GM12878 (cell line): ENCODE measurements around the gene LMOD1. TPM values are rescaled to one million over a fixed set of nuclear protein-coding genes. Genes with fewer than 3 reads are reported as not detected.

Experiments used
- ATF7 ChIP-seq: fragments of 450-650 bp; IDR thresholded peaks from 2 replicates; pipeline ENCODE4 v1.6.1; 2016; ENCODE audit warnings: low read depth, mild to moderate bottlenecking
- BHLHE40 ChIP-seq, 2 experiments: fragments of 450-650 bp in 1 of 2; IDR thresholded peaks; 2 replicates each; pipeline ENCODE4 v1.6.1; 2011 to 2017; ENCODE audit warnings: low read depth in 2 of 2, borderline replicate concordance in 1 of 2, improper control_type of control experiment in 1 of 2, low read length in 1 of 2, mild to moderate bottlenecking in 1 of 2
- CREB1 ChIP-seq: IDR thresholded peaks from 2 replicates; pipeline ENCODE4 v1.6.1; 2012; ENCODE audit warnings: low read depth, mild to moderate bottlenecking, inconsistent platforms
- EGR1 ChIP-seq, 2 experiments: IDR thresholded peaks; 1 replicate in 1 of 2; 2 replicates in 1 of 2; pipeline ENCODE4 v1.6.1; 2011 to 2012; ENCODE audit warnings: low read depth in 2 of 2, low read length in 2 of 2, borderline replicate concordance in 1 of 2, mild to moderate bottlenecking in 1 of 2, moderate library complexity in 1 of 2
- ESRRA ChIP-seq: IDR thresholded peaks from 2 replicates; pipeline ENCODE4 v1.6.1; 2012; ENCODE audit warnings: mild to moderate bottlenecking, low read length, improper control_type of control experiment
- HDGF ChIP-seq: fragments of 450-650 bp; IDR thresholded peaks from 2 replicates; pipeline ENCODE4 v1.6.1; 2016; ENCODE audit warnings: antibody characterized with exemption
- IKZF2 ChIP-seq, 2 experiments: fragments of 450-650 bp; IDR thresholded peaks; 2 replicates each; pipeline ENCODE4 v1.6.1; 2017; ENCODE audit warnings: mild to moderate bottlenecking in 2 of 2, moderate library complexity in 2 of 2
- IRF4 ChIP-seq: IDR thresholded peaks from 2 replicates; pipeline ENCODE4 v1.6.1; 2011; ENCODE audit warnings: low read depth, low read length
- JUND ChIP-seq: IDR thresholded peaks from 2 replicates; pipeline ENCODE4 v1.6.1; 2012; ENCODE audit warnings: low read depth, mild to moderate bottlenecking, low read length, improper control_type of control experiment, moderate library complexity
- MEF2B ChIP-seq: fragments of 450-650 bp; IDR thresholded peaks from 2 replicates; pipeline ENCODE4 v1.6.1; 2018; ENCODE audit warnings: mild to moderate bottlenecking, moderate library complexity; ENCODE audit not compliant: partially characterized antibody, poor library complexity, severe bottlenecking
- MTA2 ChIP-seq: fragments of 450-650 bp; IDR thresholded peaks from 2 replicates; pipeline ENCODE4 v1.6.1; 2016; ENCODE audit warnings: low read depth, mild to moderate bottlenecking, moderate library complexity
- MTA3 ChIP-seq: IDR thresholded peaks from 2 replicates; pipeline ENCODE4 v1.6.1; 2012; ENCODE audit warnings: low read length, inconsistent platforms, borderline replicate concordance
- MYC ChIP-seq: IDR thresholded peaks from 2 replicates; pipeline ENCODE4 v1.6.1; 2011; ENCODE audit warnings: mild to moderate bottlenecking, low read length, moderate library complexity, inconsistent platforms; ENCODE audit not compliant: insufficient read depth, insufficient replicate concordance, insufficient read length, severe bottlenecking
- NBN ChIP-seq: fragments of 450-650 bp; IDR thresholded peaks from 2 replicates; pipeline ENCODE4 v1.6.1; 2016
- NFIC ChIP-seq: IDR thresholded peaks from 2 replicates; pipeline ENCODE4 v1.6.1; 2012; ENCODE audit warnings: low read depth, mild to moderate bottlenecking, inconsistent platforms, low read length, moderate library complexity
- NR2C1 ChIP-seq: fragments of 450-650 bp; IDR thresholded peaks from 2 replicates; pipeline ENCODE4 v1.6.1; 2017; ENCODE audit warnings: antibody characterized with exemption, mild to moderate bottlenecking, moderate library complexity
- POLR2AphosphoS5 ChIP-seq: IDR thresholded peaks from 2 replicates; pipeline ENCODE4 v1.6.1; 2011; ENCODE audit warnings: mild to moderate bottlenecking, low read length, inconsistent platforms
- RAD51 ChIP-seq: fragments of 450-650 bp; IDR thresholded peaks from 2 replicates; pipeline ENCODE4 v1.6.1; 2016; ENCODE audit warnings: moderate library complexity, mild to moderate bottlenecking, inconsistent platforms
- SREBF1 ChIP-seq: IDR thresholded peaks from 2 replicates; pipeline ENCODE4 v1.6.1; 2012; ENCODE audit warnings: mild to moderate bottlenecking, low read length
- SREBF2 ChIP-seq: IDR thresholded peaks from 2 replicates; pipeline ENCODE4 v1.6.1; 2012; ENCODE audit warnings: mild to moderate bottlenecking, low read length
- polyA plus RNA-seq, 11 experiments: library from polyadenylated mRNA; depleted of rRNA in 4 of 11; unstranded in 6 of 11; stranded (reverse) in 5 of 11; fragments of >200 nt; fragmentation: Nextera tagmentation in 4 of 11; fragmentation: Illumina TruSeq in 1 of 11; extraction: Ambion mirVana in 4 of 11; extraction: Trizol in 1 of 11; gene quantifications; 1 replicate in 1 of 11; 2 replicates in 10 of 11; pipeline versions ENCODE4 v1.2.1 to v1.2.3, GENCODE V29; 2011 to 2016; ENCODE audit warnings: inconsistent platforms in 2 of 11, missing spikeins in 2 of 11, low read depth in 1 of 11
- total RNA-seq, 4 experiments: library from RNA; depleted of rRNA in 3 of 4; stranded (reverse); fragments of >200 nt in 3 of 4; fragmentation: Illumina TruSeq in 1 of 4; extraction: Trizol in 1 of 4; gene quantifications; 2 replicates each; pipeline versions ENCODE4 v1.2.1 to v1.2.3, GENCODE V29; 2013 to 2021
- TF ChIP-seq, protein P1 (sequence below): fragments of 150-350 bp; IDR thresholded peaks from 2 replicates; pipeline ENCODE4 v1.6.1; 2014; ENCODE audit warnings: mild to moderate bottlenecking, low read depth, low read length
- TF ChIP-seq, protein P2 (sequence below): fragments of 450-650 bp; IDR thresholded peaks from 2 replicates; pipeline ENCODE4 v1.6.1; 2017; ENCODE audit warnings: low read depth, mild to moderate bottlenecking, moderate library complexity
- TF ChIP-seq, protein P3 (sequence below): fragments of 450-650 bp; IDR thresholded peaks from 2 replicates; pipeline ENCODE4 v1.6.1; 2017; ENCODE audit warnings: mild to moderate bottlenecking
- TF ChIP-seq, protein P4 (sequence below), 3 experiments: IDR thresholded peaks in 2 of 3; conservative IDR thresholded peaks in 1 of 3; 2 replicates each; pipeline ENCODE4 v1.5.1; 2011; ENCODE audit warnings: low read depth in 3 of 3, low read length in 3 of 3, mild to moderate bottlenecking in 3 of 3, control low read depth in 2 of 3, moderate library complexity in 2 of 3, inconsistent platforms in 1 of 3, mixed read lengths in 1 of 3; ENCODE audit not compliant: control insufficient read depth in 2 of 3, insufficient read depth in 1 of 3; ENCODE audit errors: extremely low read depth in 1 of 3

LMOD1 gene
- total and polyA plus RNA-seq, 10 of the 15 experiments (the other 5 are each of a cell fraction or from before 2014, with no cell fraction given): 0.15 TPM; not detected in 9

DNA sequence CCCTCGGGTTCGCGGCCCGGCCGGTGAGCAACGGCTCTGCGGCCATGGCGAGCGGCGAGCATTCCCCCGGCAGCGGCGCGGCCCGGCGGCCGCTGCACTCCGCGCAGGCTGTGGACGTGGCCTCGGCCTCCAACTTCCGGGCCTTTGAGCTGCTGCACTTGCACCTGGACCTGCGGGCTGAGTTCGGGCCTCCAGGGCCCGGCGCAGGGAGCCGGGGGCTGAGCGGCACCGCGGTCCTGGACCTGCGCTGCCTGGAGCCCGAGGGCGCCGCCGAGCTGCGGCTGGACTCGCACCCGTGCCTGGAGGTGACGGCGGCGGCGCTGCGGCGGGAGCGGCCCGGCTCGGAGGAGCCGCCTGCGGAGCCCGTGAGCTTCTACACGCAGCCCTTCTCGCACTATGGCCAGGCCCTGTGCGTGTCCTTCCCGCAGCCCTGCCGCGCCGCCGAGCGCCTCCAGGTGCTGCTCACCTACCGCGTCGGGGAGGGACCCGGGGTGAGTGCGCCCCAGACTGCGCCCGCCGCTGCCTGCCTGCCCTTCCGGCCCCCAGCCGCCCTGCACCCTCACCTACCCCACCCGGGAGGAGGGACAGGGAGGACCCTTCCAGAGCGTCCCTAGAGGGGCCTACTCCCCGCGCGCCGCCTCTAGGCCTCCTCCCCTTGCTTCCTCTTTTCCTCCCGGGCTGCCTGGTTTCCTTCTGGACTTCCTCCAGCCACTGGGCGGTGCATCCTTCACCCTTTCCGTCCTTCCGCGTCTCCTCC lies 36.5 kb upstream of the LMOD1 start, which contains the start of gene RNPEP (continued):
- TF ChIP-seq MEF2B: peak; percentile 42
- TF ChIP-seq JUND: no peak
- TF ChIP-seq NFIC: no peak
- TF ChIP-seq IRF4: no peak
- 0 out of 2 replicates have a peak, but pooled peaks have one; percentile 7 for TF ChIP-seq CREB1
- 0 out of 2 replicates have a peak, but pooled peaks have one; percentile 4 for TF ChIP-seq NR2C1
- TF ChIP-seq, protein P1, sequence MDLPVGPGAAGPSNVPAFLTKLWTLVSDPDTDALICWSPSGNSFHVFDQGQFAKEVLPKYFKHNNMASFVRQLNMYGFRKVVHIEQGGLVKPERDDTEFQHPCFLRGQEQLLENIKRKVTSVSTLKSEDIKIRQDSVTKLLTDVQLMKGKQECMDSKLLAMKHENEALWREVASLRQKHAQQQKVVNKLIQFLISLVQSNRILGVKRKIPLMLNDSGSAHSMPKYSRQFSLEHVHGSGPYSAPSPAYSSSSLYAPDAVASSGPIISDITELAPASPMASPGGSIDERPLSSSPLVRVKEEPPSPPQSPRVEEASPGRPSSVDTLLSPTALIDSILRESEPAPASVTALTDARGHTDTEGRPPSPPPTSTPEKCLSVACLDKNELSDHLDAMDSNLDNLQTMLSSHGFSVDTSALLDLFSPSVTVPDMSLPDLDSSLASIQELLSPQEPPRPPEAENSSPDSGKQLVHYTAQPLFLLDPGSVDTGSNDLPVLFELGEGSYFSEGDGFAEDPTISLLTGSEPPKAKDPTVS: no peak
- TF ChIP-seq SREBF1: no peak
- no peak for TF ChIP-seq RAD51
- TF ChIP-seq, protein P2, sequence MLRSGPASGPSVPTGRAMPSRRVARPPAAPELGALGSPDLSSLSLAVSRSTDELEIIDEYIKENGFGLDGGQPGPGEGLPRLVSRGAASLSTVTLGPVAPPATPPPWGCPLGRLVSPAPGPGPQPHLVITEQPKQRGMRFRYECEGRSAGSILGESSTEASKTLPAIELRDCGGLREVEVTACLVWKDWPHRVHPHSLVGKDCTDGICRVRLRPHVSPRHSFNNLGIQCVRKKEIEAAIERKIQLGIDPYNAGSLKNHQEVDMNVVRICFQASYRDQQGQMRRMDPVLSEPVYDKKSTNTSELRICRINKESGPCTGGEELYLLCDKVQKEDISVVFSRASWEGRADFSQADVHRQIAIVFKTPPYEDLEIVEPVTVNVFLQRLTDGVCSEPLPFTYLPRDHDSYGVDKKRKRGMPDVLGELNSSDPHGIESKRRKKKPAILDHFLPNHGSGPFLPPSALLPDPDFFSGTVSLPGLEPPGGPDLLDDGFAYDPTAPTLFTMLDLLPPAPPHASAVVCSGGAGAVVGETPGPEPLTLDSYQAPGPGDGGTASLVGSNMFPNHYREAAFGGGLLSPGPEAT: peak; percentile 70
- TF ChIP-seq NBN: peak; percentile 80
- peak; percentile 75; the same call in 1 of the 2 replicates for TF ChIP-seq HDGF
- TF ChIP-seq SREBF2: no peak
- peak; percentile 52; the same call in 1 of the 2 replicates for TF ChIP-seq POLR2AphosphoS5
- no peak for TF ChIP-seq MTA3
- TF ChIP-seq BHLHE40 (IDR thresholded peaks at IDR 0.05; ENCODE audit: borderline replicate concordance in 1 of 2, low read depth in 2 of 2, low read length in 1 of 2): peak in 1 of 2 experiments; percentile 16; a peak in 2 of 4 replicates
- TF ChIP-seq IKZF2 (IDR thresholded peaks at IDR 0.05): peak; percentile 77 to 82
- no peak for TF ChIP-seq EGR1 (IDR thresholded peaks at IDR 0.05; ENCODE audit: borderline replicate concordance in 1 of 2, low read depth in 2 of 2, low read length in 2 of 2)
- no peak for TF ChIP-seq ATF7
- peak; percentile 26 for TF ChIP-seq MYC
- TF ChIP-seq, protein P3, sequence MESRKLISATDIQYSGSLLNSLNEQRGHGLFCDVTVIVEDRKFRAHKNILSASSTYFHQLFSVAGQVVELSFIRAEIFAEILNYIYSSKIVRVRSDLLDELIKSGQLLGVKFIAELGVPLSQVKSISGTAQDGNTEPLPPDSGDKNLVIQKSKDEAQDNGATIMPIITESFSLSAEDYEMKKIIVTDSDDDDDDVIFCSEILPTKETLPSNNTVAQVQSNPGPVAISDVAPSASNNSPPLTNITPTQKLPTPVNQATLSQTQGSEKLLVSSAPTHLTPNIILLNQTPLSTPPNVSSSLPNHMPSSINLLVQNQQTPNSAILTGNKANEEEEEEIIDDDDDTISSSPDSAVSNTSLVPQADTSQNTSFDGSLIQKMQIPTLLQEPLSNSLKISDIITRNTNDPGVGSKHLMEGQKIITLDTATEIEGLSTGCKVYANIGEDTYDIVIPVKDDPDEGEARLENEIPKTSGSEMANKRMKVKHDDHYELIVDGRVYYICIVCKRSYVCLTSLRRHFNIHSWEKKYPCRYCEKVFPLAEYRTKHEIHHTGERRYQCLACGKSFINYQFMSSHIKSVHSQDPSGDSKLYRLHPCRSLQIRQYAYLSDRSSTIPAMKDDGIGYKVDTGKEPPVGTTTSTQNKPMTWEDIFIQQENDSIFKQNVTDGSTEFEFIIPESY: no peak
- TF ChIP-seq MTA2: peak; percentile 46; the same call in 1 of the 2 replicates
- no peak for TF ChIP-seq ESRRA
- TF ChIP-seq, protein P4, sequence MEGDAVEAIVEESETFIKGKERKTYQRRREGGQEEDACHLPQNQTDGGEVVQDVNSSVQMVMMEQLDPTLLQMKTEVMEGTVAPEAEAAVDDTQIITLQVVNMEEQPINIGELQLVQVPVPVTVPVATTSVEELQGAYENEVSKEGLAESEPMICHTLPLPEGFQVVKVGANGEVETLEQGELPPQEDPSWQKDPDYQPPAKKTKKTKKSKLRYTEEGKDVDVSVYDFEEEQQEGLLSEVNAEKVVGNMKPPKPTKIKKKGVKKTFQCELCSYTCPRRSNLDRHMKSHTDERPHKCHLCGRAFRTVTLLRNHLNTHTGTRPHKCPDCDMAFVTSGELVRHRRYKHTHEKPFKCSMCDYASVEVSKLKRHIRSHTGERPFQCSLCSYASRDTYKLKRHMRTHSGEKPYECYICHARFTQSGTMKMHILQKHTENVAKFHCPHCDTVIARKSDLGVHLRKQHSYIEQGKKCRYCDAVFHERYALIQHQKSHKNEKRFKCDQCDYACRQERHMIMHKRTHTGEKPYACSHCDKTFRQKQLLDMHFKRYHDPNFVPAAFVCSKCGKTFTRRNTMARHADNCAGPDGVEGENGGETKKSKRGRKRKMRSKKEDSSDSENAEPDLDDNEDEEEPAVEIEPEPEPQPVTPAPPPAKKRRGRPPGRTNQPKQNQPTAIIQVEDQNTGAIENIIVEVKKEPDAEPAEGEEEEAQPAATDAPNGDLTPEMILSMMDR (IDR thresholded peaks at IDR 0.05 in 2 of 3, conservative IDR thresholded peaks at IDR 0.05 in 1 of 3; ENCODE audit: control insufficient read depth in 2 of 3, extremely low read depth in 1 of 3, insufficient read depth in 1 of 3, low read depth in 3 of 3, low read length in 3 of 3): peak in 2 of 3 experiments; percentile 5 to 13; a peak in 2 of 6 replicates
